Spleen (tissue), 7 donors: ENCODE measurements around the gene DNAJC18.

Experiments
- POLR2A ChIP-seq, 3 donors: fragments of 450-650 bp; IDR thresholded peaks; one replicate each; pipeline ENCODE4 v1.5.1; 2017; ENCODE audit warnings: antibody characterized with exemption in 3 of 3, mild to moderate bottlenecking in 1 of 3
- POLR2AphosphoS5 ChIP-seq, 3 donors: sonication (generic); formaldehyde crosslinking; IDR thresholded peaks; one replicate each; pipeline ENCODE4 v1.5.1; 2017; ENCODE audit warnings: antibody characterized with exemption in 3 of 3
- TF ChIP-seq, protein P1 (sequence below), 11 experiments: fragments of 200-600 bp in 7 of 11; fragments of 450-650 bp in 4 of 11; sonication (generic) in 4 of 11; IDR thresholded peaks in 8 of 11; conservative IDR thresholded peaks in 3 of 11; 1 replicate in 7 of 11; 2 replicates in 4 of 11; pipeline versions ENCODE4 v1.4.0 to v1.8.0; 2016 to 2021; ENCODE audit warnings: antibody characterized with exemption in 11 of 11, inconsistent platforms in 4 of 11, mild to moderate bottlenecking in 1 of 11
- donor health status: DM: no; HTN: no; CAD: no; lungs with moderate emphysema.
- donor health status: DM: no; HTN: no; CAD: no.
- donor health status: DM: no; HTN: no; CAD: no.

DNA sequence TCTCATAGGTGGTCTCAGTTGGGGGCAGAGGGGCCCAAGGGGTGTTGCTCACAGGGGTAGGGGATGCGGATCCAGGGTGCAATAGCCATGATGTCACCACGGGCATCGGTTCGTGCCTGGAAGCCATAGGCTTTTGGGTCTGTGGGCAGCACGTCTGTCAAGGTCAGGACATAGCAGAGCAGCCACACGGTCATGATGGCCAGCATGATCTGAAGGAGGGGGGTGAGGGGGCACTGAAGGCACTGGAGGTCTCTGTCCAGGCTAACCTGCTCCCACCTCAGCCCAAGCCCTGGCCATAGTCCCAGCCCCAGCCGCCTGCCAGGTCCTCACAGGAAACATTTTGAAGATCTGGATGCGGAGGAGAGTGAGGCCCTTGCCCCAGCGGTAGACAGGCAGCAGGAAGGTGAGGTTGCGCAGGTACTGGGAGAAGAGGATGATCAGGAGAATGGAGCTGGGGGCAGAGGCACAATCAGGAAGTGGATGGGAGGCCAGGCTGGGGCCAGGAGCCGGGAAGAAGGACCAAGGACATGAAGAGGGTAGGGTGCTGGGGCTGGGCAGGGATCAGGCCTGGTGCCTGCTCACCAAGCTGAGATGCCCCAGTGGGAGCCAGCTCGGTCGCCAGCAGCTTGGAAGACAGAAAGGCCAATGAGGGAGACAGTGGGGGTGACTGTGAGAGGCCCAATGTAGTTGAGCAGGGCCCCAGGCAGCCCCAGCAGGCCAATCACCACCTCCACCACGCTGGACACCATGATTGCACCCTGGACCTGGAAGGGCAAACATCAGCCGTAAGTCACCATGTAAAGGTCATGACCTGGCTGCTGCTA, 59.5 kb downstream of the DNAJC18 start:
- TF ChIP-seq, protein P1, sequence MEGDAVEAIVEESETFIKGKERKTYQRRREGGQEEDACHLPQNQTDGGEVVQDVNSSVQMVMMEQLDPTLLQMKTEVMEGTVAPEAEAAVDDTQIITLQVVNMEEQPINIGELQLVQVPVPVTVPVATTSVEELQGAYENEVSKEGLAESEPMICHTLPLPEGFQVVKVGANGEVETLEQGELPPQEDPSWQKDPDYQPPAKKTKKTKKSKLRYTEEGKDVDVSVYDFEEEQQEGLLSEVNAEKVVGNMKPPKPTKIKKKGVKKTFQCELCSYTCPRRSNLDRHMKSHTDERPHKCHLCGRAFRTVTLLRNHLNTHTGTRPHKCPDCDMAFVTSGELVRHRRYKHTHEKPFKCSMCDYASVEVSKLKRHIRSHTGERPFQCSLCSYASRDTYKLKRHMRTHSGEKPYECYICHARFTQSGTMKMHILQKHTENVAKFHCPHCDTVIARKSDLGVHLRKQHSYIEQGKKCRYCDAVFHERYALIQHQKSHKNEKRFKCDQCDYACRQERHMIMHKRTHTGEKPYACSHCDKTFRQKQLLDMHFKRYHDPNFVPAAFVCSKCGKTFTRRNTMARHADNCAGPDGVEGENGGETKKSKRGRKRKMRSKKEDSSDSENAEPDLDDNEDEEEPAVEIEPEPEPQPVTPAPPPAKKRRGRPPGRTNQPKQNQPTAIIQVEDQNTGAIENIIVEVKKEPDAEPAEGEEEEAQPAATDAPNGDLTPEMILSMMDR (IDR thresholded peaks at IDR 0.05 in 8 of 11, conservative IDR thresholded peaks at IDR 0.05 in 3 of 11): no peak
- no peak for TF ChIP-seq POLR2AphosphoS5 (IDR thresholded peaks at IDR 0.05)
- no peak for TF ChIP-seq POLR2A (IDR thresholded peaks at IDR 0.05)
